BLaER1 (cell line): ENCODE results near the gene ANKRD17.

Experiments used
- H3K27ac ChIP-seq: shearing (Covaris generic); formaldehyde crosslinking; 2 replicates; pipeline ENCODE4 v1.8.1; 2022
- H3K27me3 ChIP-seq: shearing (Covaris generic); formaldehyde crosslinking; 2 replicates; pipeline ENCODE4 v1.8.1; 2022
- H3K36me3 ChIP-seq: shearing (Covaris generic); formaldehyde crosslinking; 2 replicates; pipeline ENCODE4 v1.8.1; 2022
- H3K4me1 ChIP-seq: shearing (Covaris generic); formaldehyde crosslinking; 2 replicates; pipeline ENCODE4 v1.8.1; 2022
- H3K4me2 ChIP-seq: shearing (Covaris generic); formaldehyde crosslinking; 2 replicates; pipeline ENCODE4 v1.8.1; 2022
- H3K4me3 ChIP-seq: shearing (Covaris generic); formaldehyde crosslinking; 2 replicates; pipeline ENCODE4 v1.8.1; 2022
- H3K9ac ChIP-seq: shearing (Covaris generic); formaldehyde crosslinking; 2 replicates; pipeline ENCODE4 v1.8.1; 2022
- H3K9me3 ChIP-seq: shearing (Covaris generic); formaldehyde crosslinking; 2 replicates; pipeline ENCODE4 v1.8.1; 2022
- H4K20me1 ChIP-seq: shearing (Covaris generic); formaldehyde crosslinking; 2 replicates; pipeline ENCODE4 v1.8.1; 2022
- Cebpa-rat ChIP-seq: shearing (Covaris generic); IDR thresholded peaks from 2 replicates; pipeline ENCODE4 v1.8.1; 2022

The ANKRD17 gene

DNA sequence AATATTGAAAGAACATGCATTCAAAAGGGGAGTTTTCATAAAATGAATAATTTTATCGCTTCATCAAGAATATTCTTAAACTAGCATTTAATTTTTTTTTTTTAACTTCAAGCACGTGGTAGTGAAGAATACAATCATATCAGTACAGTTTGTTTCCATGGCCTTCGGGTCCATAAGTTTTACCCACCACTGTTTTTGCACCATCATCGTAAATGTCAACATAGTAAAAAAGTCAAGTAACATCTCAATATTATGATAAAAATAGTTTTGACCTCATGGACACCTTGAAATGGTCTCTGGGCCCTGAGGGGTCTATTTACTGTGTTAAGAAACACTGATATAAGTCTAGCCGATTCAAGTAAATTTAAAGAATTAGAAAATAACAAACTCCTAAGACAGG lies 80.2 kb downstream of the ANKRD17 start:
- Histone ChIP-seq H3K4me3 (no peak overlapping the region), H4K20me1 (peaks cover 45% of the 10 kb centered on the region), H3K27ac (no peak overlapping the region), H3K9me3 (peaks cover 40% of the 10 kb centered on the region), H3K4me2 (no peak overlapping the region), H3K36me3 (peaks cover 47% of the 10 kb centered on the region), H3K9ac (no peak overlapping the region), H3K27me3 (no peaks in the 10 kb centered on the region), H3K4me1 (peaks cover 15% of the 10 kb centered on the region)
- TF ChIP-seq Cebpa-rat = no peak

DNA sequence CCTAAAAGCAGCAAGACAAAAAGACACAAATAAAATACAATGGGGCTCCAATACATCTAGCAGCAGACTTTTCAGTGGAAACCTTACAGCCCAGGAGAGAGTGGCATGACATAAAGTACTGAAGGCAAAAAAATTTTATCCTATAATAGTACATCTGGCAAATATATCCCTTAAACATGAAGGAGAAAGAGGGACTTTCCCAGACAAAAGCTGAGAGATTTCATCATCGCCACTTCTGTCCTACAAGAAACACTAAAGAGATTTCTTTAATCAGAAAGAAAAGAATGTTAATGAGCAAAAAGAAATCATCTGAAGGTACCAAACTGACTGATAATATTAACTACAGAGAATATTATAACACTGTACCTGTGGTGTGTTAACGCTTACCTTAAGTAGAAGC lies 86.4 kb downstream of the ANKRD17 start:
- Histone ChIP-seq H3K27me3 (no peaks in the 10 kb centered on the region), H3K27ac (no peak overlapping the region), H3K9me3 (peaks cover 100% of the 10 kb centered on the region), H3K9ac (no peak overlapping the region), H3K36me3 (peaks cover 100% of the 10 kb centered on the region), H3K4me1 (no peaks in the 10 kb centered on the region), H3K4me2 (no peak overlapping the region), H4K20me1 (peaks cover 9% of the 10 kb centered on the region), H3K4me3 (no peak overlapping the region)
- no peak for TF ChIP-seq Cebpa-rat

DNA sequence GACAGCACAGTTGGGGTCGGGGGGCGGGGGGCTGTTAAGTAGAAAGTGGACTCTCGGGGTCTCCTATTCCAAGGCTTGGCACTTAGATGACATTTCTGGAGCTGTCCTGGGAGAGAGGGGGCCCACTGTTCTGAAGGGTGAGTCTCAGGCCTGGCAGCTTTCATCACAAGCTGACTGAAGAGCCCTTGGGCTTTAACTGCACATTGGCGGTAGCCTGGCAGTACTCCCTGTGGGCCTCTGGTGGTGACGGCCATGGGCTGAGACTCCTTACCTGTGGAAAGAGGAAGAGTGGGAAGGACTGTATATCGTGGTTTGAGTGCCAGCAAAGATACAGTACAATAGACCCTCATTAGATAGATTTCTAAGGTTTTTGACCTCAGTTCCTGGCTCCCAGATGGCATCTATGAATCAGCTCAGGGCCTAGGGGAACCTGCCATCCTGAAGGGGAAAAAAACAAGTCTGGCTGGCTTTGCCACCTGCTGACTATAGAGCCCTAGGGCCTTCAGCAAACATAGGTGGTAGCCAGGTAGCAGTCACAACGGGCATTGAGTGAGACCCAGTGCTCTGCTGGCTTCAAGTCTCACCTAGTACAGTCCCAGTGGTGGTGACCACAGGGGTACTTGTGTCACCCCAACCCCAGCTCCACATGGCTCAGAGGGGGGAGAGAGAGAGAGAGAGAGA lies 87.9 kb downstream of the ANKRD17 start:
- Histone ChIP-seq H4K20me1 (peaks cover 10% of the 10 kb centered on the region), H3K27ac (no peak overlapping the region), H3K9me3 (peaks cover 97% of the 10 kb centered on the region), H3K27me3 (no peaks in the 10 kb centered on the region), H3K9ac (no peak overlapping the region), H3K4me3 (no peak overlapping the region), H3K4me1 (no peaks in the 10 kb centered on the region), H3K36me3 (peaks cover 99% of the 10 kb centered on the region), H3K4me2 (no peak overlapping the region)
- no peak for TF ChIP-seq Cebpa-rat

DNA sequence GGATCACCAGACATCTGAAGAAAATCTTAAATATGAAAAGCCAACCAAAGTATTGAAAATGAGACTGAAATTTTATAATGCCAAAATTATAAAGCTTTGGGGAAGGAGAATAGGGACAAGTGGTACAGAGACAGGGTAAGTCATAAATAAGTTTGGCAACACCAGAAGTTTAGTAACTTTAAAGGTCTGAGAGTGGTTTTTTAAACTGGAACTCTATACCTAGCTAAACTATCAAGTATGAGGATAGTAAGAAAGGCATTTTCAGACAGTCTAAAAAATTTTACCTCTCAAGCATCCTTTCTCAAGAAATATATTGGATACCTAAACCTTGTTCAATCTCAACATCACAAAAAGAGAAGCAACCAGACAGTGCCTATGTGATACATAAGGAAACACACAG lies 92.4 kb downstream of the ANKRD17 start:
- H3K27me3 ChIP-seq = no peaks in the 10 kb centered on the region
- H3K36me3 ChIP-seq = peaks cover 96% of the 10 kb centered on the region
- H3K9ac ChIP-seq = no peak overlapping the region
- TF ChIP-seq Cebpa-rat = no peak
- no peaks in the 10 kb centered on the region for H3K4me1 ChIP-seq
- H3K9me3 ChIP-seq = peaks cover 52% of the 10 kb centered on the region
- H3K4me3 ChIP-seq = no peak overlapping the region
- no peak overlapping the region for H3K4me2 ChIP-seq
- H4K20me1 ChIP-seq = peaks cover 17% of the 10 kb centered on the region
- no peak overlapping the region for H3K27ac ChIP-seq

DNA sequence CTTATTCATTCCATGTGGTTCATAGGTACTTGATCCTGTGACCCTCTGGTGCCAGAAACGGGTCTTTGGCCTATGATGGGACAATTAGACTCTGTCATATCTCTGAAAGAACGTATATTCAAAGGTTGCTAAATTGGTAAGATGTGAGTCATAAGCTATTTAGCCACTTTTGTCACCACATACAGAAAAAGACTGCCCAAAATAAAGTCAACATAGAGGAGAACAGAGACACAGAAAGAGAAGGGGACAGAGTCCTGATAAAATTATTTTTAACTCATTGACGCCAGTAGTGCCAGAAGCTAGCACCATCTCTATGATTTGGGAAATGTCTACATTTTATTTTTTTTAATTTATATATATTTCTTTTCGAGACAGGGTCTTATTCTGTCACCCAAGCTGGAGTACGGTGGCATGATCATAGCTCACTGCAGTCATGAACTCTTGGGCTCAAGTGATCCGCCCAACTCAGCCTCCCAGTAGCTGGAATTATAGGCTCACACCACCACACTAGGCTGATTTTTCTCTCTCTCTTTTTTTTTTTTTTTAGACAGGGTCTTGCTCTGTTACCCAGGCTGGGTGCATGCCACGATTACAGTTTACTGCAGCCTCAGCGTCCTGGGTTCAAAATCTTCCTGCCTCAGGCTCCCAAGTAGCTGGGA lies 96.9 kb downstream of the ANKRD17 start:
- Histone ChIP-seq H3K4me2 (no peak overlapping the region), H3K36me3 (peaks cover 93% of the 10 kb centered on the region), H3K4me3 (no peak overlapping the region), H3K4me1 (no peaks in the 10 kb centered on the region), H3K9me3 (peaks cover 8% of the 10 kb centered on the region), H4K20me1 (peaks cover 28% of the 10 kb centered on the region), H3K27me3 (no peaks in the 10 kb centered on the region), H3K27ac (no peak overlapping the region), H3K9ac (no peak overlapping the region)
- TF ChIP-seq Cebpa-rat = no peak

DNA sequence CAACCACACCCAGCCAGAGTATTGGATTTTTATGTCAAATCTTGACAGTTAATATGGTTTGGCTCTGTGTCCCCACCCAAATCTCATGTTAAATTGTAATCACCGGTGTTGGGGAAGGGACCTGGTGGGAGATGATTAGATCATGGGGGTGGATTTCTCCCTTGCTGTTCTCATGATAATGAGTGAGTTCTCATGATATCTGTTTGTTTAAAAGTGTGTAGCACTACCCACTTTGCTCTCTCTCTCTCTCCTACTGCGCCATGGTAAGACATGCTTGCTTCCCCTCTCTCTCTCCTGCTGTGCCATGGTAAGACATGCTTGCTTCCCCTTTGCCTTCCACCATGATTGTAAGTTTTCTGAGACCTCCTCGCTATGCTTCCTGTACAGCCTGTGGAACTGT lies 102.2 kb downstream of the ANKRD17 start:
- no peaks in the 10 kb centered on the region for H3K9me3 ChIP-seq
- TF ChIP-seq Cebpa-rat = no peak
- H3K27ac ChIP-seq = no peak overlapping the region
- no peak overlapping the region for H3K4me2 ChIP-seq
- no peak overlapping the region for H3K9ac ChIP-seq
- H3K4me3 ChIP-seq = no peak overlapping the region
- no peaks in the 10 kb centered on the region for H3K4me1 ChIP-seq
- peaks cover 22% of the 10 kb centered on the region; the same call in 1 of the 2 replicates for H4K20me1 ChIP-seq
- H3K27me3 ChIP-seq = no peaks in the 10 kb centered on the region
- H3K36me3 ChIP-seq = peaks cover 81% of the 10 kb centered on the region

DNA sequence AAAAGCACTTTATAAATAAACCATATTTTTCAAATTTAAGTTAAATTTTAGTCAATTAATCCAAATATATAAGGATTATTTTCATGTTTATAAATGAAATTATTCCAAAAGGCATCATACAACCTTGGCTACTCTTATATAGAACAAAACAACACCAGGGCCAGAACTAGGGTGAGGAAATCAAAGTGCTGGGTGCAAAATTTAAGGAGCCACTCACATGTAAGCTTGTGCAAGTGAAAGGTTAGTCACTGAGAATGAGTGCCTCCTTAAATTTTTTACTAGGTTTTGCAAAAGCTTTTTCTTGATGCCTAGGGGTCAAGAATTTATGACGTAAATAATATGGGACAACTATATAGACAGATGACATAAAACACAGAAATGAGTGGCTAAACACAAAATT lies 105.7 kb downstream of the ANKRD17 start:
- TF ChIP-seq Cebpa-rat = no peak
- Histone ChIP-seq H3K36me3 (peaks cover 80% of the 10 kb centered on the region), H3K4me3 (no peak overlapping the region), H3K9ac (no peak overlapping the region), H4K20me1 (0 out of 2 replicates have a peak, but pooled peaks cover 10% of the 10 kb centered on the region), H3K4me2 (no peak overlapping the region), H3K27ac (no peak overlapping the region), H3K27me3 (no peaks in the 10 kb centered on the region), H3K4me1 (no peaks in the 10 kb centered on the region), H3K9me3 (no peaks in the 10 kb centered on the region)

DNA sequence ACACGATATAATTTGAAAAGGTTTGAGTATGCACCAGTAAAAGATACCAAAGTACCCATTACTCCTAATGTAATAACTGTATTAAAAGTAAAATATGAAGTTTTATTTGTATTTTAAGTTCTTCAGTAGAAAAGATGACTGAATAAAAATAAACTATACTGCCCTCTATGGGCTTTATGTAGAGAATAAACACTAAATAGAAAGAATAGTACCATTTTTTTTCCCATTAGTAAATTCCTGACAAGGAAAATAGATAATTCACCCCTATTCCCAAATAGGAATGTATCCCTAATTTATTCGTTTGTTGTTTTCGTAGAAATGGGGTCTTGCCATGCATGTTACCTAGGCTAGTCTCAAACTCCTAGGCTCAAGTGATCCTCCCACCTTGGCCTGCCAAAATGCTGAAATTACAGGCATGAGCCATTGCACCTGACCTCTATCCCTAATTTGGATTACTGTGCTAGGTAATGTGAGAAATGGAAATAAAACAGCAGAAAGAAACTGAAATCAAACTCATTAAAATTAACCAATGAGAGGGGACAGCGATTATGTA lies 115.5 kb downstream of the ANKRD17 start:
- TF ChIP-seq Cebpa-rat = no peak
- H3K9me3 ChIP-seq = no peaks in the 10 kb centered on the region
- no peaks in the 10 kb centered on the region for H3K27me3 ChIP-seq
- peaks cover 15% of the 10 kb centered on the region for H4K20me1 ChIP-seq
- H3K9ac ChIP-seq = no peak overlapping the region
- H3K36me3 ChIP-seq = peaks cover 85% of the 10 kb centered on the region
- no peak overlapping the region for H3K27ac ChIP-seq
- no peak overlapping the region for H3K4me3 ChIP-seq
- no peaks in the 10 kb centered on the region for H3K4me1 ChIP-seq
- H3K4me2 ChIP-seq = no peak overlapping the region

DNA sequence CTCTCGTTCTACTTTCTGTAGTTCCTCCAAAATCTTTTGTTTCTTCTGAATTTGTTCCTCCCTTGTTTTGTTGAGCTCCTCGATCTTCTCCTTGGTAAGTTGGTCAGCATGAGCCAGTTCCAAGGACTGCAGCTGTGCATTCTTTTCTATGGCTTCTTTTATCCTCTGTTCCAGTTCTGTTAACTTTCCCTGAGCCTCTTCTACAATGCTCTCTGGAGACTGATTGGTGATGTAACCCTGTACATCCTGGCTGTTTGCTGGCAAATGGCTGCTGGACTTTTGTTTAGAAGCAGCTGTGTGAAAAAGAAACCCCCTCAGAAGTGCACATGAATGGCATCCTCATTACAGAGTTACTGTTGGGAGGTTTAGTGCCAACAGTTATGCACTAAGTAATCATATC lies 118.6 kb downstream of the ANKRD17 start:
- Histone ChIP-seq H3K4me2 (no peak overlapping the region), H3K27me3 (no peaks in the 10 kb centered on the region), H3K4me3 (no peak overlapping the region), H3K9me3 (no peaks in the 10 kb centered on the region), H3K27ac (no peak overlapping the region), H3K4me1 (no peaks in the 10 kb centered on the region), H3K36me3 (peaks cover 74% of the 10 kb centered on the region), H4K20me1 (peaks cover 36% of the 10 kb centered on the region), H3K9ac (no peak overlapping the region)
- no peak for TF ChIP-seq Cebpa-rat

DNA sequence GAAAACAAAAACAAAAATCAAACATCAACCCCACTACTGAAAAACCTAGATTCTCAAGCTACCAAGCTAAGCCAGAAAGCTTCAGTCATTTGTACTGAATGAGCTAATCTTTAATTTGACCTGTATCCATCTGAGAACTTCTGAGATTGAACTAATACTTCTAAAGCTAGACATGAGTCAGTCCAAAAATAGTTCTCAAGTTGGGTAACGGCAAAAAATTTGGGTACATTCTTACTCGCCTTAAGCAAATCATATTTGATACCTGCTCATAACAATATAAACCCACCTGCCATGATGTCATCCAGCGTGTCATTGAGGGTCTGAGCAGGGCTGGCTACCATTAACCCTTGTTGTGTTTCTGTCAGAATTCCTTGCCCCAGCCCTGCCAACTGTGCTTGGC lies 119.4 kb downstream of the ANKRD17 start:
- H3K9me3 ChIP-seq = no peaks in the 10 kb centered on the region
- peaks cover 39% of the 10 kb centered on the region for H4K20me1 ChIP-seq
- no peak overlapping the region for H3K9ac ChIP-seq
- no peak overlapping the region for H3K4me2 ChIP-seq
- no peak overlapping the region for H3K27ac ChIP-seq
- no peak overlapping the region for H3K4me3 ChIP-seq
- no peaks in the 10 kb centered on the region for H3K27me3 ChIP-seq
- TF ChIP-seq Cebpa-rat = no peak
- H3K4me1 ChIP-seq = no peaks in the 10 kb centered on the region
- peaks cover 74% of the 10 kb centered on the region for H3K36me3 ChIP-seq
